ENCODE data around the gene KRTAP10-10.
"Not testable (repeated sequence)": the region's sequence is repeated elsewhere in the genome, so short reads cannot be mapped to it uniquely, and the experiment has no call there.

- TF ChIP-seq CTCF (IDR thresholded peaks at IDR 0.05; ENCODE audit: insufficient read depth, low read depth, low read length); EZH2 (IDR thresholded peaks at IDR 0.05; ENCODE audit: insufficient read depth, low read length): not testable (repeated sequence)
Observed at GRCh38 chr21:44601091-44601490, 36.1 kb upstream of the KRTAP10-10 start.

All from astrocyte (in vitro differentiated cells and primary cell).